CD4-positive, alpha-beta memory T cell (primary cell): ENCODE results near the gene ATP2B1. TPM values are rescaled to one million over a fixed set of nuclear protein-coding genes. Genes with fewer than 3 reads are reported as not detected.

ENCODE experiments used
- polyA plus RNA-seq, 2 donors: library from polyadenylated mRNA; unstranded; fragments of 300-500 nt; fragmentation: Illumina TruSeq; gene quantifications; one replicate each; pipeline ENCODE4 v1.2.3, GENCODE V29; 2021
- total RNA-seq, 2 experiments: library from RNA; stranded (reverse); gene quantifications; one replicate each; pipeline ENCODE4 v1.2.3, GENCODE V29; 2021

Gene ATP2B1
- total and polyA plus RNA-seq, 4 experiments from 2014 or later = 57.3 to 86.0 (median 72.6) TPM

Other genes with a start within 250 kb of the ATP2B1 start
- 1 to 10 TPM; 7.2 to 7.6 TPM for gene GALNT4, start 184.0 kb downstream of the ATP2B1 start, total RNA-seq
- 1 to 10 TPM; 2.8 to 3.4 TPM for gene GALNT4, start 184.0 kb downstream of the ATP2B1 start, polyA plus RNA-seq
- 10 to 100 TPM; 19.8 to 21.4 TPM for gene POC1B, start 182.8 kb downstream of the ATP2B1 start, total RNA-seq
- 10 to 100 TPM; 28.2 to 46.3 TPM for gene POC1B, start 182.8 kb downstream of the ATP2B1 start, polyA plus RNA-seq